SK-N-SH (cell line): Measurements from ENCODE around the gene HOXB5. TPM values are rescaled to one million over a fixed set of nuclear protein-coding genes. Genes with fewer than 3 reads are reported as not detected.

Experiments
- CTCF ChIA-PET: fragments of 300-600, 350-600 bp; formaldehyde crosslinking; extraction: SDS; loops from one replicate; lab custom pipeline; 2021; lab: Yijun Ruan, JAX
- POLR2A ChIA-PET: fragments of 350-600 bp; sonication (Branson Sonifier 250); formaldehyde crosslinking; extraction: SDS; loops from one replicate; lab custom pipeline; 2020; ENCODE audit warnings: antibody characterized with exemption, inconsistent platforms; lab: Yijun Ruan, JAX
- DNase-seq: peaks from one replicate; pipeline ENCODE4 v3.0.0; 2012
- H2AFZ ChIP-seq: fragments of 200-600 bp; sonication (generic); 2 replicates; pipeline ENCODE4 v1.8.1; 2016; ENCODE audit warnings: antibody characterized with exemption, mild to moderate bottlenecking, low read depth
- H3F3A ChIP-seq: fragments of 200-600 bp; sonication (generic); replicated peaks from 2 replicates; pipeline ENCODE3; 2016; ENCODE audit warnings: antibody characterized with exemption, mild to moderate bottlenecking; ENCODE audit not compliant: insufficient read depth
- H3K27ac ChIP-seq, 2 experiments: fragments of 200-500 bp in 1 of 2; fragments of 200-600 bp in 1 of 2; sonication (Bioruptor generic) in 1 of 2; sonication (generic), shearing (Covaris generic) in 1 of 2; 2 replicates each; pipeline versions ENCODE4 v1.5.1 to v1.6.1; 2014 to 2016; ENCODE audit warnings: low read depth in 2 of 2, inconsistent platforms in 1 of 2, low read length in 1 of 2, mild to moderate bottlenecking in 1 of 2, mixed read lengths in 1 of 2
- H3K27me3 ChIP-seq: fragments of 200-600 bp; sonication (generic), shearing (Covaris generic); 2 replicates; pipeline ENCODE4 v1.6.1; 2016; ENCODE audit warnings: mixed run types; ENCODE audit not compliant: insufficient read depth
- H3K36me3 ChIP-seq, 2 experiments: fragments of 200-500 bp in 1 of 2; fragments of 200-600 bp in 1 of 2; sonication (Bioruptor generic) in 1 of 2; sonication (generic) in 1 of 2; replicated peaks in 1 of 2; 2 replicates each; pipeline versions ENCODE3 to v1.5.1; 2014 to 2016; ENCODE audit warnings: low read length in 1 of 2, mild to moderate bottlenecking in 1 of 2; ENCODE audit not compliant: insufficient read depth in 2 of 2, control insufficient read depth in 1 of 2
- H3K4me1 ChIP-seq, 2 experiments: fragments of 200-500 bp in 1 of 2; fragments of 200-600 bp in 1 of 2; sonication (Bioruptor generic) in 1 of 2; sonication (generic), shearing (Covaris generic) in 1 of 2; 2 replicates each; pipeline versions ENCODE4 v1.5.1 to v1.6.1; 2014 to 2016; ENCODE audit warnings: low read depth in 1 of 2, low read length in 1 of 2, mixed run types in 1 of 2; ENCODE audit not compliant: insufficient read depth in 2 of 2, control insufficient read depth in 1 of 2
- H3K4me2 ChIP-seq: fragments of 200-600 bp; sonication (generic), shearing (Covaris generic); 2 replicates; pipeline ENCODE4 v1.6.1; 2017; ENCODE audit warnings: mixed run types
- H3K4me3 ChIP-seq, 2 experiments: fragments of 200-500 bp in 1 of 2; fragments of 200-600 bp in 1 of 2; sonication (Bioruptor generic) in 1 of 2; sonication (generic), shearing (Covaris generic) in 1 of 2; 2 replicates each; pipeline versions ENCODE4 v1.5.1 to v1.8.1; 2014 to 2016; ENCODE audit warnings: low read depth in 2 of 2, inconsistent platforms in 1 of 2, low read length in 1 of 2, mild to moderate bottlenecking in 1 of 2, mixed read lengths in 1 of 2, moderate library complexity in 1 of 2
- H3K79me2 ChIP-seq: fragments of 200-600 bp; sonication (generic); 2 replicates; pipeline ENCODE4 v1.8.1; 2017; ENCODE audit warnings: mild to moderate bottlenecking; ENCODE audit not compliant: insufficient read depth
- H3K9ac ChIP-seq: fragments of 200-600 bp; sonication (generic); 2 replicates; pipeline ENCODE4 v1.6.1; 2017; ENCODE audit warnings: mixed run types
- H3K9me2 ChIP-seq: fragments of 200-600 bp; sonication (generic); 2 replicates; pipeline ENCODE4 v1.6.1; 2017; ENCODE audit warnings: mixed run types
- H3K9me3 ChIP-seq: fragments of 200-600 bp; sonication (generic); 2 replicates; pipeline ENCODE4 v1.6.1; 2017; ENCODE audit warnings: mixed run types, mild to moderate bottlenecking, moderate library complexity
- H4K20me1 ChIP-seq: fragments of 200-600 bp; sonication (generic); 2 replicates; pipeline ENCODE4 v1.6.1; 2017; ENCODE audit warnings: mild to moderate bottlenecking, mixed run types; ENCODE audit not compliant: insufficient read depth
- ELF1 ChIP-seq: IDR thresholded peaks from 2 replicates; pipeline ENCODE4 v1.4.0; 2012
- EP300 ChIP-seq, 2 experiments: IDR thresholded peaks; 2 replicates each; pipeline versions ENCODE4 v1.4.0 to v1.6.1; 2012; ENCODE audit warnings: borderline replicate concordance in 1 of 2, low read depth in 1 of 2, low read length in 1 of 2
- EZH2phosphoT487 ChIP-seq: fragments of 200-600 bp; sonication (generic); IDR thresholded peaks from 2 replicates; pipeline ENCODE4 v1.6.1; 2017; ENCODE audit warnings: low read depth, mixed run types, mild to moderate bottlenecking, antibody characterized with exemption, moderate library complexity, borderline replicate concordance
- JUND ChIP-seq: IDR thresholded peaks from 2 replicates; pipeline ENCODE4 v1.4.0; 2012
- MEF2A ChIP-seq: IDR thresholded peaks from 2 replicates; pipeline ENCODE4 v1.4.0; 2012; ENCODE audit warnings: low read depth, borderline replicate concordance
- NFIC ChIP-seq: IDR thresholded peaks from 2 replicates; pipeline ENCODE4 v1.4.0; 2012; ENCODE audit warnings: borderline replicate concordance
- POLR2AphosphoS5 ChIP-seq: IDR thresholded peaks from 2 replicates; pipeline ENCODE4 v1.6.1; 2012; ENCODE audit warnings: low read depth, low read length
- RAD21 ChIP-seq: IDR thresholded peaks from 2 replicates; pipeline ENCODE4 v1.6.1; 2012; ENCODE audit warnings: mild to moderate bottlenecking, low read length
- RFX5 ChIP-seq: IDR thresholded peaks from 2 replicates; pipeline ENCODE4 v1.6.1; 2012; ENCODE audit warnings: mild to moderate bottlenecking, improper control_type of control experiment, low read length
- SIN3A ChIP-seq: IDR thresholded peaks from 2 replicates; pipeline ENCODE4 v1.6.1; 2012; ENCODE audit warnings: low read depth, mild to moderate bottlenecking, low read length, moderate library complexity, borderline replicate concordance
- SMC3 ChIP-seq: IDR thresholded peaks from 2 replicates; pipeline ENCODE4 v1.6.1; 2012; ENCODE audit warnings: low read depth, low read length, improper control_type of control experiment
- TCF12 ChIP-seq: IDR thresholded peaks from 2 replicates; pipeline ENCODE4 v1.4.0; 2012
- TEAD4 ChIP-seq: IDR thresholded peaks from 2 replicates; pipeline ENCODE4 v1.4.0; 2012; ENCODE audit warnings: mild to moderate bottlenecking, borderline replicate concordance; ENCODE audit not compliant: insufficient read depth
- YY1 ChIP-seq: IDR thresholded peaks from 2 replicates; pipeline ENCODE4 v1.4.0; 2012; ENCODE audit warnings: low read depth, mild to moderate bottlenecking
- WGBS: methylation state at CpG from one replicate; pipeline ENCODE4 v1.1.6; 2017; ENCODE audit warnings: low lambda C conversion rate; 5-methylcytosine and 5-hydroxymethylcytosine counted together
- polyA plus RNA-seq, 3 experiments: library from polyadenylated mRNA; depleted of rRNA; stranded (reverse); fragments of >200 nt; gene quantifications; 2 replicates each; pipeline ENCODE4 v1.2.3, GENCODE V29; 2012
- TF ChIP-seq, protein P1 (sequence below): IDR thresholded peaks from 2 replicates; pipeline ENCODE4 v1.4.0; 2012; ENCODE audit warnings: low read depth, borderline replicate concordance
- TF ChIP-seq, protein P2 (sequence below): fragments of 150-350 bp; IDR thresholded peaks from 2 replicates; pipeline ENCODE4 v1.6.1; 2016; ENCODE audit warnings: mild to moderate bottlenecking, low read depth, low read length

Gene HOXB5
- polyA plus RNA-seq, 1 of the 3 experiments (the other 2 are of a cell fraction), result not detected

DNA sequence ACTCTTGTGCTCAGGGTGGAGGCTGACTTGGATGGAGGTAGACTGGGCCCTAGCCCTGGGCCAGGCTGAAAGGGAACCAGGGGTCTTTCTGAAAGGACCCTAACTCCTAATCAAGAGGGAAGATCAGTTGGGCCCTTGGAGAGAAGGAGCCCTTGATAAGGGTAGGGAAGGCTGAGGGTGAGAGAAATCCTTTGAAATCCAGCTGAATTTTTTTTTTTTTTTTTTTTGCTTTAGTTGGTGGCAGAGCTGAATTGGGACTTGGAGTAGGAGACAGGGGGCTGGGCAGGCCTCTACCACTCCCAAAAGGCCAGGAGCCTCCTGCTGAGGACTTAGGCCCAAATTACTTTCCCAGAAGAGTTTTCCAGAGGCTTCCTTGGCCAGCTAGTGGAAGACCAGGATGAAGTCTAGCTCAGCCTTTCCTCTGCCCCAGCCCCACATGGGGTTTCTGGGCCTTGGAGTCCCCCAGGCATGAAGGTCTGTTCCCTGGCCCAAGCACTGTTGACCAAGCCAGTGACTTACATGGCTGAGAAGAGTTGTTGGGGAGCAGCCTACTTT is 2.9 kb downstream of the HOXB5 start:
- peaks cover 1 to 4% of the 10 kb centered on the region in 2 experiments; a peak in 1 of 4 replicates for H3K4me1 ChIP-seq
- no peak overlapping the region for H3K9ac ChIP-seq
- H3K4me2 ChIP-seq, result no peak overlapping the region
- H3K27me3 ChIP-seq, result peaks cover 98% of the 10 kb centered on the region
- H3K9me3 ChIP-seq, result no peaks in the 10 kb centered on the region
- H3K9me2 ChIP-seq, result no peaks in the 10 kb centered on the region
- no peaks in the 10 kb centered on the region for H3K79me2 ChIP-seq
- CTCF ChIA-PET, result interaction anchor here (0.6 to 1.3 kb wide), 3 partner anchors 22 to 288 kb away, joined by 3 to 4 read pairs (median 3); no protein-coding TSS in a partner anchor
- H3K4me3 ChIP-seq, result no peak overlapping the region
- no peak for DNase-seq
- H3K36me3 ChIP-seq, result no peaks in the 10 kb centered on the region
- no peak for TF ChIP-seq MEF2A
- no peak for TF ChIP-seq POLR2AphosphoS5
- TF ChIP-seq, all 33 proteins: peak for 0
- no peaks in the 10 kb centered on the region for H4K20me1 ChIP-seq
- peaks cover 4% of the 10 kb centered on the region for H3F3A ChIP-seq
- POLR2A ChIA-PET, result no interaction called here
- no peak overlapping the region for H3K27ac ChIP-seq
- H2AFZ ChIP-seq, result no peak overlapping the region

DNA sequence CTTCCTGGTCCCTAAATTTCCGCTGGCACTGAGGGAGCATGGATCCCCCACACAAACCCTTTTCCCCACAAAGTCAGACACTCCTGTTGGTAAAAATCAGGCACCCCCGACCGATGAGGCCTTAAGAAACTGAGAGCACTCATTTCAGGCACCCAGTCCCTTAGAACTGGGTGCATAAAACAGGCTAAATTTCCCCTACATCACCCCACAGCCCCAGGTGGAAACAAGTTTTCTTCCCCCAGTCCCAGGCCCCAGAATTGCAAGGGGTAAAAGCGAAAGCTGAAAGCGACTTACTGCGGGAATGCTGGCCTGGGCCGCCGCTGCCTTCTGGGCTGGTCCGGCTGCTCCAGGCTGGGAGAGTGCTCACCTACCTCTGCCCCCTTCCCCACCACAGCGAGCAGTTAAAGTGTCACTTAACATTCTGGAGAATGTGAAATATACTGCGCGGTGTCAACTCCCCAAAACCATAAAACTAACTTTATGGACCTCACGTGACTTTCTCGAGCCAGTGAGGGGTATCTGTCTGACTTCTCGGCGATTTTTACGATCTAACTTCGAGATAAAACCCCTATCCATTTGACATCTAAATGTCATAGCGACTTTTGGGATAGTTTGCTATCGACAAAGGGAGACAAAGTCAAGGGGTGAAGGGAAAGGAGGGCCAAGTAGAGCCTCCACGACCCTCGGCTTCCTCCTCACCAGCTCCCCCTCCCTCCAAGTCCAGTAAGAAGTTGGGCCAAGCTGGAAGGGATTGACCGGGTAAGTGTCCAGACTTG is 3.6 kb downstream of the HOXB5 start, which contains the start of gene HOXB3:
Gene HOXB3 (minus strand): TSS at position 411 of the 776 bp plus-strand sequence. CDS start 37,767 bp downstream, outside the sequence.
- no peak within 1 kb of the TSS for H3K27ac ChIP-seq
- H3K79me2 ChIP-seq, result no peaks in the 10 kb centered on the region
- H3K36me3 ChIP-seq, result no peaks in the 10 kb centered on the region
- H3F3A ChIP-seq, result peaks cover 4% of the 10 kb centered on the region
- no peaks in the 10 kb centered on the region for H3K9me3 ChIP-seq
- no peak within 1 kb of the TSS for H2AFZ ChIP-seq
- no peak within 1 kb of the TSS for H3K9ac ChIP-seq
- no peak for DNase-seq
- ChIA-PET CTCF (interaction anchor here (1.2 to 3.3 kb wide), 3 partner anchors 20 to 330 kb away, joined by 3 to 20 read pairs (median 4); no protein-coding TSS in a partner anchor), POLR2A (no interaction called here)
- peaks cover 98% of the 10 kb centered on the region for H3K27me3 ChIP-seq
- peak within 1 kb of the TSS; percentile 60; the same call in 1 of the 2 replicates for H3K4me2 ChIP-seq
- H3K9me2 ChIP-seq, result no peaks in the 10 kb centered on the region
- WGBS, result 22% methylated on average over 23 of the region's 23 CpGs
- no peak for TF ChIP-seq SMC3
- TF ChIP-seq, protein P1, sequence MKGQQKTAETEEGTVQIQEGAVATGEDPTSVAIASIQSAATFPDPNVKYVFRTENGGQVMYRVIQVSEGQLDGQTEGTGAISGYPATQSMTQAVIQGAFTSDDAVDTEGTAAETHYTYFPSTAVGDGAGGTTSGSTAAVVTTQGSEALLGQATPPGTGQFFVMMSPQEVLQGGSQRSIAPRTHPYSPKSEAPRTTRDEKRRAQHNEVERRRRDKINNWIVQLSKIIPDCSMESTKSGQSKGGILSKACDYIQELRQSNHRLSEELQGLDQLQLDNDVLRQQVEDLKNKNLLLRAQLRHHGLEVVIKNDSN, result no peak
- TF ChIP-seq YY1, result no peak
- TF ChIP-seq RAD21, result no peak
- TF ChIP-seq ELF1, result no peak
- TF ChIP-seq RFX5, result no peak
- TF ChIP-seq, protein P2, sequence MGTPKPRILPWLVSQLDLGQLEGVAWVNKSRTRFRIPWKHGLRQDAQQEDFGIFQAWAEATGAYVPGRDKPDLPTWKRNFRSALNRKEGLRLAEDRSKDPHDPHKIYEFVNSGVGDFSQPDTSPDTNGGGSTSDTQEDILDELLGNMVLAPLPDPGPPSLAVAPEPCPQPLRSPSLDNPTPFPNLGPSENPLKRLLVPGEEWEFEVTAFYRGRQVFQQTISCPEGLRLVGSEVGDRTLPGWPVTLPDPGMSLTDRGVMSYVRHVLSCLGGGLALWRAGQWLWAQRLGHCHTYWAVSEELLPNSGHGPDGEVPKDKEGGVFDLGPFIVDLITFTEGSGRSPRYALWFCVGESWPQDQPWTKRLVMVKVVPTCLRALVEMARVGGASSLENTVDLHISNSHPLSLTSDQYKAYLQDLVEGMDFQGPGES, result no peak
- no peak for TF ChIP-seq JUND
- no peak for TF ChIP-seq TEAD4
- no peak for TF ChIP-seq NFIC
- TF ChIP-seq SIN3A, result no peak
- TF ChIP-seq EP300 (IDR thresholded peaks at IDR 0.05; ENCODE audit: borderline replicate concordance in 1 of 2, low read depth in 1 of 2, low read length in 1 of 2), result no peak
- no peak for TF ChIP-seq EZH2phosphoT487
- no peak for TF ChIP-seq TCF12
- H3K4me3 ChIP-seq, result no peak within 1 kb of the TSS
- no peaks in the 10 kb centered on the region for H4K20me1 ChIP-seq
- peaks cover 2 to 6% of the 10 kb centered on the region in 2 experiments; a peak in 1 of 4 replicates for H3K4me1 ChIP-seq
